IMR-90 (cell line): ENCODE measurements around the gene KRTAP10-6. TPM values are rescaled to one million over a fixed set of nuclear protein-coding genes. Genes with fewer than 3 reads are reported as not detected.
"Not testable (repeated sequence)": the region's sequence is repeated elsewhere in the genome, so short reads cannot be mapped to it uniquely, and the experiment has no call there.

Experiments
- ATAC-seq: fragments of 200-7000 bp; cut with Tn5 transposase; 2 replicates; pipeline ENCODE4 v1.9.1; 2020; ENCODE audit warnings: low read depth, mild to moderate bottlenecking, moderate library complexity
- BruUV-seq: library from RNA; stranded (reverse); fragments of 400-500 nt; replicated peaks from 2 replicates; lab custom pipeline; 2021; lab: Mats Ljungman, UMichigan
- CTCF ChIA-PET: fragments of 300-600 bp; formaldehyde crosslinking; extraction: SDS; loops from one replicate; lab custom pipeline; 2021; ENCODE audit warnings: antibody characterized with exemption; lab: Yijun Ruan, JAX
- POLR2A ChIA-PET: fragments of 300-600 bp; sonication (Branson Sonifier 250); formaldehyde crosslinking; loops from one replicate; lab custom pipeline; 2022; ENCODE audit warnings: antibody characterized with exemption; ENCODE audit not compliant: unreplicated experiment; lab: Charles Lee
- DNase-seq: peaks from one replicate; pipeline ENCODE4 v3.0.0; 2013
- H2AFZ ChIP-seq: replicated peaks from 2 replicates; pipeline ENCODE3; 2013; ENCODE audit warnings: low read length, mild to moderate bottlenecking; ENCODE audit not compliant: poor library complexity
- H2AK5ac ChIP-seq: 2 replicates; pipeline ENCODE4 v1.6.1; 2013; ENCODE audit warnings: low read depth, low read length, inconsistent platforms
- H2AK9ac ChIP-seq: replicated peaks from 2 replicates; pipeline ENCODE3; 2013; ENCODE audit warnings: mild to moderate bottlenecking, low read depth, low read length, moderate library complexity; ENCODE audit not compliant: poor library complexity
- H2BK120ac ChIP-seq: 2 replicates; pipeline ENCODE4 v1.6.1; 2013; ENCODE audit warnings: low read depth, low read length, inconsistent platforms
- H2BK15ac ChIP-seq: 3 replicates; pipeline ENCODE4 v1.6.1; 2013; ENCODE audit warnings: low read depth, low read length, inconsistent platforms
- H2BK20ac ChIP-seq: 2 replicates; pipeline ENCODE4 v1.6.1; 2013; ENCODE audit warnings: low read depth, mild to moderate bottlenecking, inconsistent platforms, low read length, moderate library complexity
- H2BK5ac ChIP-seq: 2 replicates; pipeline ENCODE4 v1.6.1; 2013; ENCODE audit warnings: mild to moderate bottlenecking, low read depth, low read length, inconsistent platforms; ENCODE audit not compliant: poor library complexity, severe bottlenecking
- H3K14ac ChIP-seq: replicated peaks from 2 replicates; pipeline ENCODE4 v1.6.1; 2013; ENCODE audit warnings: low read depth, low read length, inconsistent platforms
- H3K18ac ChIP-seq: 2 replicates; pipeline ENCODE4 v1.6.1; 2013; ENCODE audit warnings: low read depth, low read length, control low read depth
- H3K23ac ChIP-seq: 2 replicates; pipeline ENCODE4 v1.6.1; 2013; ENCODE audit warnings: low read depth, low read length, inconsistent platforms
- H3K27ac ChIP-seq: 2 replicates; pipeline ENCODE4 v1.5.1; 2013; ENCODE audit warnings: mild to moderate bottlenecking, control low read depth, low read length; ENCODE audit not compliant: insufficient read depth
- H3K27me3 ChIP-seq: 2 replicates; pipeline ENCODE4 v1.6.1; 2013; ENCODE audit warnings: low read length; ENCODE audit not compliant: control insufficient read depth, insufficient read depth
- H3K36me3 ChIP-seq: 2 replicates; pipeline ENCODE4 v1.6.1; 2013; ENCODE audit warnings: low read length, mixed read lengths; ENCODE audit not compliant: control insufficient read depth, insufficient read depth
- H3K4ac ChIP-seq: 2 replicates; pipeline ENCODE4 v1.6.1; 2013; ENCODE audit warnings: low read depth, low read length, inconsistent platforms
- H3K4me1 ChIP-seq: 2 replicates; pipeline ENCODE4 v1.6.1; 2013; ENCODE audit warnings: low read length, mixed read lengths; ENCODE audit not compliant: control insufficient read depth, insufficient read depth
- H3K4me2 ChIP-seq: 2 replicates; pipeline ENCODE4 v1.6.1; 2013; ENCODE audit warnings: low read depth, mild to moderate bottlenecking, control low read depth, low read length, moderate library complexity
- H3K4me3 ChIP-seq: 2 replicates; pipeline ENCODE4 v1.5.1; 2013; ENCODE audit warnings: low read depth, mild to moderate bottlenecking, control low read depth, low read length, moderate library complexity; ENCODE audit not compliant: insufficient read depth
- H3K56ac ChIP-seq: 2 replicates; pipeline ENCODE4 v1.6.1; 2013; ENCODE audit warnings: low read length, inconsistent platforms; ENCODE audit not compliant: insufficient read depth; ENCODE audit errors: extremely low read depth
- H3K79me1 ChIP-seq, 2 experiments: 2 replicates each; pipeline ENCODE4 v1.6.1; 2013; ENCODE audit warnings: low read length in 2 of 2, inconsistent platforms in 1 of 2, low read depth in 1 of 2
- H3K9ac ChIP-seq: 2 replicates; pipeline ENCODE4 v1.6.1; 2013; ENCODE audit warnings: low read depth, low read length, control low read depth
- H3K9me1 ChIP-seq: 2 replicates; pipeline ENCODE4 v1.6.1; 2013; ENCODE audit warnings: low read length, inconsistent platforms; ENCODE audit not compliant: insufficient read depth
- H3K9me3 ChIP-seq: 2 replicates; pipeline ENCODE4 v1.6.1; 2013; ENCODE audit warnings: low read length; ENCODE audit not compliant: control insufficient read depth, insufficient read depth
- H4K20me1 ChIP-seq: 2 replicates; pipeline ENCODE4 v1.6.1; 2013; ENCODE audit warnings: low read length, inconsistent platforms; ENCODE audit not compliant: insufficient read depth
- H4K5ac ChIP-seq: 2 replicates; pipeline ENCODE4 v1.6.1; 2013; ENCODE audit warnings: mild to moderate bottlenecking, low read depth, low read length, control low read depth
- H4K8ac ChIP-seq, 2 experiments: 2 replicates each; pipeline ENCODE4 v1.6.1; 2013; ENCODE audit warnings: low read depth in 2 of 2, low read length in 2 of 2, control low read depth in 1 of 2, inconsistent platforms in 1 of 2
- H4K91ac ChIP-seq: 2 replicates; pipeline ENCODE4 v1.6.1; 2013; ENCODE audit warnings: low read depth, low read length, inconsistent platforms; ENCODE audit not compliant: insufficient read depth
- BHLHE40 ChIP-seq: fragments of 150-350 bp; IDR thresholded peaks from 2 replicates; pipeline ENCODE4 v1.6.1; 2016; ENCODE audit warnings: mild to moderate bottlenecking, low read depth, low read length
- CEBPB ChIP-seq: IDR thresholded peaks from 2 replicates; pipeline ENCODE4 v1.6.1; 2012; ENCODE audit warnings: low read depth, low read length, improper control_type of control experiment
- CHD1 ChIP-seq: IDR thresholded peaks from 2 replicates; pipeline ENCODE4 v1.6.1; 2012; ENCODE audit warnings: low read depth, low read length, improper control_type of control experiment
- FOS ChIP-seq: fragments of 150-350 bp; IDR thresholded peaks from 2 replicates; pipeline ENCODE4 v1.6.1; 2016; ENCODE audit warnings: low read depth, low read length
- MAFK ChIP-seq: IDR thresholded peaks from 2 replicates; pipeline ENCODE4 v1.6.1; 2012; ENCODE audit warnings: low read depth, low read length, improper control_type of control experiment
- NFE2L2 ChIP-seq: fragments of 150-350 bp; IDR thresholded peaks from 2 replicates; pipeline ENCODE4 v1.6.1; 2016; ENCODE audit warnings: low read depth, mild to moderate bottlenecking, low read length
- POLR2A ChIP-seq: IDR thresholded peaks from 2 replicates; pipeline ENCODE4 v1.6.1; 2012; ENCODE audit warnings: mild to moderate bottlenecking, low read depth, low read length
- RAD21 ChIP-seq: IDR thresholded peaks from 2 replicates; pipeline ENCODE4 v1.6.1; 2012; ENCODE audit warnings: low read length, improper control_type of control experiment
- WGBS, 2 experiments: methylation state at CpG; one replicate each; pipeline versions ENCODE4 v1.1.5 to v1.1.7; 2013; ENCODE audit warnings: missing lambda C conversion rate in 2 of 2; ENCODE audit not compliant: insufficient read length in 1 of 2; ENCODE audit errors: extremely low coverage in 2 of 2; 5-methylcytosine and 5-hydroxymethylcytosine counted together
- dilution Hi-C: fragments of 300-500 bp; cut with HindIII; formaldehyde crosslinking; loops from one replicate; pipeline ENCODE4 v1.14.3; 2018; ENCODE audit warnings: low sequenced_read_pairs; ENCODE audit not compliant: unreplicated experiment
- in situ Hi-C: fragments of 300-500 bp; cut with MboI; formaldehyde crosslinking; loops from 3 replicates; pipeline ENCODE4 v1.14.3; 2019; ENCODE audit warnings: low sequenced_read_pairs, inconsistent platforms, mixed read lengths
- intact Hi-C: fragments of 100-400 bp; cut with micrococcal nuclease; formaldehyde crosslinking; loops from 2 replicates; pipeline ENCODE4 v1.10.0; 2022
- polyA plus RNA-seq, 3 experiments: library from polyadenylated mRNA; depleted of rRNA; stranded (reverse); fragments of >200 nt; gene quantifications; 2 replicates each; pipeline ENCODE4 v1.2.3, GENCODE V29; 2012; ENCODE audit warnings: low replicate concordance in 1 of 3
- total RNA-seq: library from RNA; depleted of rRNA; stranded (reverse); fragments of >200 nt; gene quantifications from 2 replicates; pipeline ENCODE4 v1.2.3, GENCODE V29; 2012
- TF ChIP-seq, protein P1 (sequence below): fragments of 150-350 bp; IDR thresholded peaks from 2 replicates; pipeline ENCODE4 v1.6.1; 2017; ENCODE audit warnings: mild to moderate bottlenecking, antibody characterized with exemption, low read length, low read depth

KRTAP10-6 gene
- total and polyA plus RNA-seq, 2 of the 4 experiments (the other 2 are of a cell fraction) = not detected

- Histone ChIP-seq H4K8ac (no peak overlapping the region), H4K20me1 (no peaks in the 10 kb centered on the region), H3K79me1 (no peaks in the 10 kb centered on the region), H3K4ac (no peak overlapping the region), H2AK5ac (no peak overlapping the region), H3K9me1 (no peaks in the 10 kb centered on the region), H4K5ac (no peak overlapping the region), H2AK9ac (no peak overlapping the region), H3K4me2 (no peak overlapping the region), H2BK120ac (no peak overlapping the region), H2BK15ac (no peak overlapping the region), H3K18ac (no peak overlapping the region), H3K14ac (no peak overlapping the region), H3K27ac (no peak overlapping the region), H3K4me3 (no peak overlapping the region), H2AFZ (no peak overlapping the region), H3K4me1 (no peaks in the 10 kb centered on the region), H4K91ac (no peak overlapping the region), H3K23ac (no peak overlapping the region), H3K36me3 (no peaks in the 10 kb centered on the region), H3K56ac (no peak overlapping the region), H3K9ac (no peak overlapping the region), H3K27me3 (peaks cover 14% of the 10 kb centered on the region), H3K9me3 (peaks cover 2% of the 10 kb centered on the region; the same call in 1 of the 2 replicates), H2BK20ac (no peak overlapping the region), H2BK5ac (no peak overlapping the region)
- WGBS, 2 experiments = 57% methylated on average over 9 of the region's 10 CpGs; no CpG with 5 or more reads in 1 of the 2 experiments
- no TSS peak for BruUV-seq
- in situ Hi-C loops = no loop called here
- no peak for ATAC-seq
- DNase-seq = no peak
- dilution Hi-C loops = no loop called here
- intact Hi-C loops = no loop called here
- TF ChIP-seq, protein P1, sequence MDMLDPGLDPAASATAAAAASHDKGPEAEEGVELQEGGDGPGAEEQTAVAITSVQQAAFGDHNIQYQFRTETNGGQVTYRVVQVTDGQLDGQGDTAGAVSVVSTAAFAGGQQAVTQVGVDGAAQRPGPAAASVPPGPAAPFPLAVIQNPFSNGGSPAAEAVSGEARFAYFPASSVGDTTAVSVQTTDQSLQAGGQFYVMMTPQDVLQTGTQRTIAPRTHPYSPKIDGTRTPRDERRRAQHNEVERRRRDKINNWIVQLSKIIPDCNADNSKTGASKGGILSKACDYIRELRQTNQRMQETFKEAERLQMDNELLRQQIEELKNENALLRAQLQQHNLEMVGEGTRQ = no peak
- no peak for TF ChIP-seq NFE2L2
- no peak for TF ChIP-seq POLR2A
- no peak for TF ChIP-seq BHLHE40
- no peak for TF ChIP-seq CEBPB
- no peak for TF ChIP-seq MAFK
- no peak for TF ChIP-seq FOS
- no peak for TF ChIP-seq RAD21
- no peak for TF ChIP-seq CHD1
- POLR2A ChIA-PET = no interaction called here
- CTCF ChIA-PET = no interaction called here
Observed at GRCh38 chr21:44550807-44551206, 41.5 kb downstream of the KRTAP10-6 start.

- H4K91ac ChIP-seq, H2BK5ac ChIP-seq, H2BK15ac ChIP-seq, H3K79me1 ChIP-seq, H3K23ac ChIP-seq, POLR2A ChIA-PET, H3K36me3 ChIP-seq, BruUV-seq, H3K9ac ChIP-seq, H3K4me1 ChIP-seq, H2AK5ac ChIP-seq, DNase-seq, H3K4me2 ChIP-seq, H3K4ac ChIP-seq, ATAC-seq, H4K20me1 ChIP-seq, H2BK120ac ChIP-seq, H4K5ac ChIP-seq, H3K27ac ChIP-seq, H2AFZ ChIP-seq, H3K9me3 ChIP-seq, H3K18ac ChIP-seq, dilution Hi-C loops, intact Hi-C loops, CTCF ChIA-PET, H3K4me3 ChIP-seq, H4K8ac ChIP-seq, H3K56ac ChIP-seq, H2BK20ac ChIP-seq, H3K9me1 ChIP-seq, H3K14ac ChIP-seq, in situ Hi-C loops, H2AK9ac ChIP-seq: not testable (repeated sequence)
- no CpG with 5 or more reads among the region's 17 CpGs for WGBS, 2 experiments
- H3K27me3 ChIP-seq = peaks cover 12% of the 10 kb centered on the region
Observed at GRCh38 chr21:44550285-44550684, 42.0 kb downstream of the KRTAP10-6 start.
